ENCODE results near the gene CLSTN2.

The CLSTN2 gene

GRCh38 chr3:140434261-140434905, 499.4 kb downstream of the CLSTN2 start:
- no peak for DNase-seq

- DNase-seq = no peak
Measured at GRCh38 chr3:140436421-140436820, 501.4 kb downstream of the CLSTN2 start.

GRCh38 chr3:140438736-140439470, 503.9 kb downstream of the CLSTN2 start:
- no peak for DNase-seq

- DNase-seq = no peak
Measured at GRCh38 chr3:140439527-140439926, 504.5 kb downstream of the CLSTN2 start.

- DNase-seq = no peak
Measured at GRCh38 chr3:140440446-140440845, 505.5 kb downstream of the CLSTN2 start.

- DNase-seq = no peak
Measured at GRCh38 chr3:140441006-140441405, 506.0 kb downstream of the CLSTN2 start.

- no peak for DNase-seq
Measured at GRCh38 chr3:140442621-140443020, 507.6 kb downstream of the CLSTN2 start.

GRCh38 chr3:140443073-140443472, 508.1 kb downstream of the CLSTN2 start:
- no peak for DNase-seq

- no peak for DNase-seq
Measured at GRCh38 chr3:140443806-140444205, 508.8 kb downstream of the CLSTN2 start.

GRCh38 chr3:140446734-140447133, 511.7 kb downstream of the CLSTN2 start:
- DNase-seq = no peak

GRCh38 chr3:140447136-140447535, 512.2 kb downstream of the CLSTN2 start:
- no peak for DNase-seq

- DNase-seq = no peak
Measured at GRCh38 chr3:140448001-140448400, 513.0 kb downstream of the CLSTN2 start.

- no peak for DNase-seq
Measured at GRCh38 chr3:140449413-140450256, 514.6 kb downstream of the CLSTN2 start.

- DNase-seq = no peak
Measured at GRCh38 chr3:140453750-140454149, 518.8 kb downstream of the CLSTN2 start.

- no peak for DNase-seq
Measured at GRCh38 chr3:140455521-140456214, 520.7 kb downstream of the CLSTN2 start.

GRCh38 chr3:140456974-140457373, 522.0 kb downstream of the CLSTN2 start:
- DNase-seq = no peak

GRCh38 chr3:140459462-140459861, 524.5 kb downstream of the CLSTN2 start:
- DNase-seq = no peak

GRCh38 chr3:140461250-140461649, 526.3 kb downstream of the CLSTN2 start:
- DNase-seq = no peak

- no peak for DNase-seq
Measured at GRCh38 chr3:140463355-140463754, 528.4 kb downstream of the CLSTN2 start.

GRCh38 chr3:140465988-140466387, 531.0 kb downstream of the CLSTN2 start:
- no peak for DNase-seq

GRCh38 chr3:140466535-140466934, 531.5 kb downstream of the CLSTN2 start:
- DNase-seq = no peak

GRCh38 chr3:140467104-140467577, 532.2 kb downstream of the CLSTN2 start:
- DNase-seq = peak in 1 of 2 donors; percentile 0

GRCh38 chr3:140467796-140468315, 532.9 kb downstream of the CLSTN2 start:
- DNase-seq = no peak
